Measurements from ENCODE around the gene GALNT17.
A peak's percentile ranks its signal among the peaks of the same experiment; 100 is the strongest.

Gene GALNT17

DNA sequence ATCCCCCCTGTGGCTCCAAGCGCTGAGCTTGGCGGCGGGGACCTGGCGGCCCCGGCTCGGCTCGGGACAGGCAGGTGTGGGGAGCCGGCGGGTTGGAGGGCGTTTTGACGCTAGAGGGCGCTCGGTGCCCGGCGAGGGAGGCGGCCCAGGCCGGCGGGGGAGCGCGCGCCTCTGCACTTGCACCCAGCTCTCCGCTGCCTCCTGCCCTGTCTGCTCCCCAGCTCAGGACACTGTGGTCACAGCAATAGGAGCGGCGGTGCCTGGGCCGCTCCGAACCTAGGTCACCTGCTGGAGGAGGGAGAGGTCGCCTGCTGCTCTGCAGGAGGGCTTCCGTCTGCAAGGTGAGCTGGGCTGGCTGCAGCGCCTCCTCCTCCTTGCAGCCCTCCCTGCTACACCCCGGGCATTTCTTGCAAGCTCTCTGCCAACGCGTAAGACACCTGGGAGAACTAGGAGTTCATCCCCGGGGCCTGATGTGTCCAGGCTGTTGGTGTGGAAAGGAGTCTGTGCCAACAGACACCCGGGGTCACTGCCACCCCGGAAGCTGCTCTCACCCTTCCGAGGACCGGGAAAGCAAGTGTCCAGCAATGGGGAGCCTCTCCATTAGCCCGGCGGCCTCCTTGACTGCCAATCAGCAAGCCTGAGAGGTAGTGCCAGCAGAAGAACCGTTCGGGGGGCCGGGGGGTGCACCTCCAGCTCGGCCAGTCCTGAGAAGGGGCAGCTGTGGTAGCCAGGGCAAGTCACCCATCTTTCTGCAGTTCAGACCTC is 620.4 kb downstream of the GALNT17 start:
- DNase-seq (ENCODE audit: insufficient read length) (peak; percentile 31), FAIRE-seq (no peak)
- TF ChIP-seq POLR2A (IDR thresholded peaks at IDR 0.05; ENCODE audit: low read depth, low read length): no peak
- TF ChIP-seq TAF1 (IDR thresholded peaks at IDR 0.05; ENCODE audit: borderline replicate concordance, low read depth, low read length): no peak
- TF ChIP-seq POLR2AphosphoS5 (IDR thresholded peaks at IDR 0.05; ENCODE audit: low read depth, low read length): no peak

DNA sequence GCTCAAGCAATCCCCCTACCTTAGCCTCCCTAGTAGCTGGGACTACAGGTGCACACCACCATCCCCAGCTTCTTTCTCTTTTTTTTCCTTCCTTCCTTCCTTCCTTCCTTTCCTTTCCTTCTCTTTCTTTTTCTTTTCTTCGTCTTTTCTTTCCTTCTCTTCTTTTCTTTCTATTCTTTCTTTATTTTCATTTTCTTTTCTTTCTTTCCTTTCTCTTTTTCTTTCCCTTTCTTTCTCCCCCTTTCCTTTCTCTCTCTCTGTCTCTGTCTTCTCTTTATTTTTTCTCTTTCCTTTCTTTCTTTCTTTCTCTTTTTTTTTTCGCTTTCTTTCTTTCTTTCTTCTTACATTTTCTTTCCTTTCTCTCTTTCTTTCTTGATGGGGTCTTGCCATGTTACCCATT is 621.3 kb downstream of the GALNT17 start:
- TF ChIP-seq POLR2AphosphoS5 (IDR thresholded peaks at IDR 0.05; ENCODE audit: low read depth, low read length) (no peak), POLR2A (IDR thresholded peaks at IDR 0.05; ENCODE audit: low read depth, low read length) (no peak), TAF1 (IDR thresholded peaks at IDR 0.05; ENCODE audit: borderline replicate concordance, low read depth, low read length) (no peak)
- no peak for DNase-seq (ENCODE audit: insufficient read length)
- no peak for FAIRE-seq

DNA sequence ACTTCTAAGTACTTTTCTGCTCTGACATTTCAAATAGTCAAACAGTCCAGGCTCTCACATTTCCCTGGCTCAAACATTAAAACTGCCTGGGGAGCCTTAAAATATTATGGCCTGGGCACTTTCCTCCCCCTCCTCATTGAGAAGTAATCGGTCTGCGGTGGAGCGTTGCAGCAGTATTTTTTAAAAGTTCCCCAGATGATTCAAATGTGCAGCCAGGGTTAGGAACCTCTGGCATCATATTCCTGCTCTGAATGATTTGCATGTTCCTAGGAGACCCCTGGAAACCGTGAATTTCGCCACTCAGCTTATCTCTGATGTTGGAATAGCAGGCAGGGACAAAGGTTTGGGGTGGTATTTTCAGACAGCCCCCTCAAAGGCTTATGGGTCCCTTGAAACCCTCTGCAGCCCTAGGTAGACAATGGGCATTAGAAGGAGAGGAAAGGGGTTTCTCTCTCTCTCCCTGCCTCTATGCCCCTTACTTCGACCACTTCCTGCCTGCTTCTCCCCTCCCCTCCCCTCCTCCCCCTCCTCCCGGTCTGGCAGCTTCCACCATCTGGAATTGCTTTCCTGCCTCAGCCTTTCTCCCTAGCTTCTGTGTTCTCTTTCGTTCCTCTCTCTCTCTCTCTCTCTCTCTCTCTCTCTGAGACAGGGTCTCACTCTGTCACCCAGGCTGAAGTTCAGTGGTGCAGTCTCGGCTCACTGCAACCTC is 622.2 kb downstream of the GALNT17 start:
- no peak for TF ChIP-seq POLR2A (IDR thresholded peaks at IDR 0.05; ENCODE audit: low read depth, low read length)
- no peak for TF ChIP-seq POLR2AphosphoS5 (IDR thresholded peaks at IDR 0.05; ENCODE audit: low read depth, low read length)
- no peak for TF ChIP-seq TAF1 (IDR thresholded peaks at IDR 0.05; ENCODE audit: borderline replicate concordance, low read depth, low read length)
- DNase-seq (ENCODE audit: insufficient read length) (no peak), FAIRE-seq (no peak)

DNA sequence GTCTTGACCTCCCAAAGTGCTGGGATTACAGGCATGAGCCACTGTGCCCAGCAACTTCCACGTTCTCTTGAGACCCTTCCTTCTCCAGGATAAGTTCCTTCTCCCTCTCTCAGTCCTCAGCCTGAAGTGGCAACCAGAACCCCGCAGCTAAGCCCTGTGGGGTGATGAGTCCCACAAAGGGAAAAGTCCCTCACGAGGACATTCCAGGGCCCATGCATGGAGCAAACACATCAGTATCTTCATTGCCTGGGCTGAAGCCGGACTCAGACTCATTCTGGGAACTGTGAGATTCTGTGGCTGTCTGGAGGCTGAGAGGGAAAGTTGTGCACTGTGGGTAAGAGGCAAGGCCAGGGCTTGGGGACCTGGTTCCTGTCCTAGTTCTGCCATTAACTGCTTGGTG is 622.9 kb downstream of the GALNT17 start:
- FAIRE-seq (no peak), DNase-seq (ENCODE audit: insufficient read length) (no peak)
- TF ChIP-seq POLR2A (IDR thresholded peaks at IDR 0.05; ENCODE audit: low read depth, low read length) (no peak), TAF1 (IDR thresholded peaks at IDR 0.05; ENCODE audit: borderline replicate concordance, low read depth, low read length) (no peak), POLR2AphosphoS5 (IDR thresholded peaks at IDR 0.05; ENCODE audit: low read depth, low read length) (no peak)

DNA sequence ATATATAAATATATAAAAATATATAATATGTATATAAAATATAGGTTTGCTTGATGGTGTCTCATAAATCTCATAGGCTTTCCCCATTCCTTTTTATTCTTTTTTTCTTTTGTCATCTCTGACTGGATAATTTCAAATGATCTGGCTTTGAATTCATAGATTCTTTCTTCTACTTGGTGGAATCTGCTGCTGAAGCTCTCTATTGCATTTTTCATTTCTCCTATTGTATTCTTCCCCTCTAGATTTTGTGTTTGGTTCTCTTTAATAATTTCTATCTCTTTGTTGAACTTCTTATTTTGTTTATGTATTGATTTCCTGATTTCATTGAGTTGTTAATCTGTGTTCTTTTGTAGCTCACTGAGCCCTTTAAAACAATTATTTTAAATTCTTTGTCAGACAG is 629.4 kb downstream of the GALNT17 start:
- no peak for FAIRE-seq
- no peak for DNase-seq (ENCODE audit: insufficient read length)
- no peak for TF ChIP-seq TAF1 (IDR thresholded peaks at IDR 0.05; ENCODE audit: borderline replicate concordance, low read depth, low read length)
- TF ChIP-seq POLR2AphosphoS5 (IDR thresholded peaks at IDR 0.05; ENCODE audit: low read depth, low read length): no peak
- no peak for TF ChIP-seq POLR2A (IDR thresholded peaks at IDR 0.05; ENCODE audit: low read depth, low read length)

Data from GM12892 (cell line).